SK-N-SH treated with all-trans-retinoic acid at 6 μM for 48 hours (cell line): Measurements from ENCODE around the gene ST3GAL4.

Experiments
- ARNTL ChIP-seq: fragments of 450-650 bp; formaldehyde crosslinking; IDR thresholded peaks from 2 replicates; pipeline ENCODE4 v1.5.0; 2020; ENCODE audit warnings: low read depth, mild to moderate bottlenecking, moderate library complexity, borderline replicate concordance
- GLIS3 ChIP-seq: fragments of 250-450 bp; sonication (Bioruptor Pico); IDR thresholded peaks from 2 replicates; pipeline ENCODE4 v1.5.0; 2020; ENCODE audit warnings: mild to moderate bottlenecking, moderate library complexity

- TF ChIP-seq GLIS3 (CRISPR knock-in tag), result no peak
- no peak for TF ChIP-seq ARNTL (CRISPR knock-in tag)
Measured at GRCh38 chr11:126339073-126339862, 16.2 kb upstream of the ST3GAL4 start.
